Neural progenitor cell (in vitro differentiated cells): ENCODE results near the gene MYO7B.

Experiments used
- CTCF ChIP-seq: fragments of 200-600 bp; sonication (generic); IDR thresholded peaks from 2 replicates; pipeline ENCODE4 v1.5.1; 2017; ENCODE audit warnings: antibody characterized with exemption, mild to moderate bottlenecking
- EZH2 ChIP-seq: fragments of 200-600 bp; sonication (generic); IDR thresholded peaks from 2 replicates; pipeline ENCODE4 v1.6.1; 2017; ENCODE audit warnings: antibody characterized with exemption, mild to moderate bottlenecking, moderate library complexity
- EZH2phosphoT487 ChIP-seq: fragments of 200-600 bp; sonication (generic); IDR thresholded peaks from 2 replicates; pipeline ENCODE4 v1.6.1; 2017; ENCODE audit warnings: antibody characterized with exemption

GRCh38 chr2:127532296-127532695 lies 3.2 kb upstream of the MYO7B start:
- no peak for TF ChIP-seq EZH2
- TF ChIP-seq CTCF, result no peak
- no peak for TF ChIP-seq EZH2phosphoT487
